Activated CD4-positive, CD25-positive, alpha-beta regulatory T cell treated with anti-CD3 and anti-CD28 coated beads, Interleukin-2, amount 50 U/mL, for 16 hours (primary cell): ENCODE data around the gene BRD3.

Experiments used
- DNase-seq: peaks from one replicate; pipeline ENCODE4 v3.0.0-alpha.2; 2020; ENCODE audit warnings: low read depth, low spot score

BRD3 gene

DNA sequence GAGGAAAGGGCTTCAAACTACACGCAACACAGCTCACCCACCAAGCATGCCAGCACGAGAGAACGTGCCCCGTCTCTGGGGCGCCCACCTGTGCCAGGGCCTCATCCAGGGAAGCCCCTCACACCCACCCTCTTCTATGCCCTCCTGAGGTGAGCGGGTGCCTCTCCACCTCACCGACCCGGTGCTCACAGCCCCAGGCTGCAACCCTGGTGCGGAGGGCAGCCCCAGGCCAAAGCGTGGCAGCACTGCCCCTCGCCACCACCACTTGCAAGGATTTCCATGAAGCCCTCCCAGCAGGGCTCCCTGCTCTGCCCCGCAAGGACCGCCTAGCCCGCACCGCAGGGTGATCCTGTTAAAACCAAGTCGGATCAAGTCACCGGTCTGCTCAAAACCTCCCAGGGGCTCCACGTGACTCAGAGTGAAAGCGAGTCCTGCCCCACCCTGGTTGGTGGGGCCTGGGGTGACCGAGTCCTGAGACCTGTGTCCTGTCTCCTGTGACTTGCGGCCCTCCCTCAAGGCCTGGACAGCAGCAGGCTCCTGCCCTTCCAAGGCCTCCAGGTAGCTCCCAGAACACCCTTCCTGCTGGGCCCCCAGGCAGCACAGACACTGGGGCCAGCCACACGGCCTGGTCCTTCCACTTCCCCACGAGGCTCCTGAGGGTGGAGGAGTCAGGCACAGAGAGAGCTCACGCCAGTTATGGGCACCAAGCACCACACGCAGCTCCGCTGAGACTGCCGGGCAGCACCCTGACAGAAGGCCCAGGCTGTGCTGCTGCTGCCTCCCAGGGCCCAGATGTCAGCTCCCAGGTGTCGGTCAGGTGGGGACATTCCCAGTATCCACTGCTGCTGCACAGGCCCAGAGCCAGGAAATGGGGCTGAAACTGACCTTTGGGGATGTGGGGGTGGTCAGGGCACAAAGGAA lies 12.7 kb downstream of the BRD3 start:
- DNase-seq, result no peak

DNA sequence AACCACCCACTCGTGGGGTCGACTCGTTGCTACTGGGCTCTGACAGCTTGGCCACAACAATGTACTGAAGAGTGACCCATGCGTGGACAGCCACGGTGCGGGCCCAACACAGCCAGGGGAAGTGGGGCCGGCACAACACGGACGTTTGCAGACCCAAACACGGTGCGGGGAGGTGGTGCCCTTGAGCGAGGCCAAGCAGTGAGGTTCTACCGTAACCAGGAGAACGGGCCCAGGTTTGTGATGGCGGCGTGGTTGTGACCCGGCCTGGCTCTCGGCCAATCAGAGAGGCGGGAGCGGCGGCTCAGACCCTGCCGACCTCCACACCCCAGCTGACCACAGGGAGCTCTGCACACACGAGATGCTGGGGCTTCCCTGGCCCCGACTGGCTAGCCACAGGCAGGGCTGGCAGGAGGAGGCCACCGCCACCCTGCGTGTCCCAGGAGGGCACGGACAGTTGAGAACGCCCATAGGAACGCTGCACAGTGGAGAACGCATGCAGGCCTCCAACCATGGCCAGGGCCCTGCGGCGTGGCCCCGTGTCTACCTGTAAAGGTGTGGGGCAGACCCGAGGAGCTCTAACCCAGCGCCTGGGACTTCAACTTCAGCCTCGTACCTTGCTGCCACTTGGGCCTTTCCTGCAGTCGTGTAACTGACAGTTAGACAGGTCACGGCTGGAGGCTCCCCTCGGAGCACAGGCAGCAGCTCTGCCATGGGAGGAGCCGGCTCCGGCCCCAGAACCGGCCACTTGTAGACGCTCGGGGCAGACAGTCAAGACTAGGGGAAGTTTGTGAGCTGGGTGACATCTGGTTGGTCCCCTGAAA lies 13.7 kb downstream of the BRD3 start:
- DNase-seq, result no peak

DNA sequence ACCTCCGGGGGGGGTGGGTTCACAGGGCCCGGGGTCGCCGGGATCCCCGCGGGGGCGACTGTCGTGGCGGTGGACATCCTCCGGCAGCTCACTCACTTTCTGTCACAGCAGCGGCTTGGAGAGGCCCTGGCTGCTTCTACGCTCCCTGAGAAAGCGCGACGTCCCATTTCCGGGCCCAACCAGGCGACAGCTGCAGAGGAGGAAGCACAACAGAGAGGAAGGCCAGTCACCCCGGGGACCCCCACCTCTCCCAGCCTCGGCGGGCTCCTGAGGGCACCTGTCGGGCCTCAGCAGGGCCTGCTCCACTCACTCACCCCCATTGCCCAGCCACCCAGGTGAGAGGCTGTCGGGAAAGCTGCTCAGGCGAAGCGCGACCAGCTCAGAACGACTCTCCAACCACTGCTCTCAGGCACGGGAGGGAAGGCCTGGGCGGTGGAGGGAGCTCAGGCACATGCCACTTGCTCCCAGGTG lies 14.4 kb downstream of the BRD3 start:
- no peak for DNase-seq

DNA sequence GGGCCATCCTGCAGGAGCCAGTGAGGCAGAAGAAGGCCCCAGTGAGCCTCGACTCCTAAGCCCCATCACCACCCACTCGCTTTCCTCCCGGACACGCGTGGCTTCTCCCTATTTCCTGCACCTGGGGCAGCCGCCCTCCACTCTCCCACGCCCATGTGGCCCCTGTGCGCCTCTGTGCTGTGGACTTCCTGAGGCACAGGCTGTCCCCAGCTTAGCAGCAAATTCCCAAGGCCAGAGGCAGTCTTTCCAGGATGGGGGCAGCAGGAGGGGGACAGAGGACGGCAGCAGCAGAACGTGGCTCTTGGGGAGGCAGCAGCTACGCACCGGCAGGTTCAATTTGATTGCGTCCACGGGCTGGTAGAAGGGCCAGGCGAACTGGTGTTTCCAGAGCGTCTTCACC lies 14.9 kb downstream of the BRD3 start:
- no peak for DNase-seq

DNA sequence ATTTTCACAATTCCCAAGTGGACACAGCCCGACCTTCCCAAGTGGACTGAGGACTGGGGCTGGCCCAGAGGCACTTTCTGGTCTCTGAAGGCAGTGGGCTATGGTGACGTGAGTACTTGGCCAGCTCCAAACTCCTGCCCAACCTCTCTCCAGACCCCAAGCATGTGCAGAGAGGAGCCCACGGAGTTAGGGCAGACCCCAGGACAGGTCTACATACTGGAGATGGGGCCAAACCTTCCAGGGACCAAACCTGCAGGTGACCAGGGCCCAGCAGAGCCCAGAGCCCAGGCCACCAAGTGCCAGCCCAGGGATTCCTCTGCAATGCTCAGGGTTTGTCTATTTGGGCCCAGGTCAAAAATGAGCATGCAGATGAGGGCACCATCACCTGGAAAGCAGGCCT lies 15.3 kb downstream of the BRD3 start:
- DNase-seq, result no peak

DNA sequence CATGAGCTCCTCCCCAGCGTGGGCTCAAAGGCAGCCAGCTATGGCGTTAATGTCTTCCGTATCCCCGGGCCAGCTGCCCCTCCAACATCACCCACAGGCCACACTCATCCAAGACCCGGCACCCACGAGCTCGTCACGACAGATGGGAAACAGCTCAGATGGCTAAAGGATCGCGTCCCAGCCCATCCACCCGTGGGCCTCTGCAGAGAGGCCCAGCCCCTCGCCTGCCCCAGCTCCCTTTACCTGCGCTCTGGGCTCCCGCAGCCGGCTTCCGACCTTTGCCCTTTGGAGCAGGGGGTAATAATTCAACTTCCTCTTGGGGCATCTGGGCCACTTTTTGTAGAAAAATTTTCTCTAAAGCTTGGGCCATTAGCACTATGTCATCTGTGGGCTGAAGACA lies 16.5 kb downstream of the BRD3 start:
- DNase-seq, result no peak

DNA sequence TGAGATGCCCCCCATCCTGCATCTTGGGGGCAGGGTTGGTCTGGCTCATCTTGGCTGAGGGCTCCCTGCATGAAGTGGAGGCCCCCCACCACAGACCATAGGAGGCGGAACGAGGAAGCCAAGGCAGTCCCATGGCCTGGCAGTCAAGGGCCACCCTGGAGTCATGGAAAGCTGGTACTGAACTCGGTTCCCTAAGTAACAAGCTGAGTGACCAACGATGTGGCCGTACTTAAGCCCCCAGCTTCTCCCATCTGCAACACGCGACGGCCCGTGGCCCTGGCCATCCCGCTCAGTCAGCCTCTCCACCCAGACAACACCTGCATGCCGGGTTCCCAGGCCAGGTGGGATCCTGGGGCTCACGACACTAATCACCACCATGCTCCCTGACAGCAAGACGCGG lies 17.1 kb downstream of the BRD3 start:
- no peak for DNase-seq

DNA sequence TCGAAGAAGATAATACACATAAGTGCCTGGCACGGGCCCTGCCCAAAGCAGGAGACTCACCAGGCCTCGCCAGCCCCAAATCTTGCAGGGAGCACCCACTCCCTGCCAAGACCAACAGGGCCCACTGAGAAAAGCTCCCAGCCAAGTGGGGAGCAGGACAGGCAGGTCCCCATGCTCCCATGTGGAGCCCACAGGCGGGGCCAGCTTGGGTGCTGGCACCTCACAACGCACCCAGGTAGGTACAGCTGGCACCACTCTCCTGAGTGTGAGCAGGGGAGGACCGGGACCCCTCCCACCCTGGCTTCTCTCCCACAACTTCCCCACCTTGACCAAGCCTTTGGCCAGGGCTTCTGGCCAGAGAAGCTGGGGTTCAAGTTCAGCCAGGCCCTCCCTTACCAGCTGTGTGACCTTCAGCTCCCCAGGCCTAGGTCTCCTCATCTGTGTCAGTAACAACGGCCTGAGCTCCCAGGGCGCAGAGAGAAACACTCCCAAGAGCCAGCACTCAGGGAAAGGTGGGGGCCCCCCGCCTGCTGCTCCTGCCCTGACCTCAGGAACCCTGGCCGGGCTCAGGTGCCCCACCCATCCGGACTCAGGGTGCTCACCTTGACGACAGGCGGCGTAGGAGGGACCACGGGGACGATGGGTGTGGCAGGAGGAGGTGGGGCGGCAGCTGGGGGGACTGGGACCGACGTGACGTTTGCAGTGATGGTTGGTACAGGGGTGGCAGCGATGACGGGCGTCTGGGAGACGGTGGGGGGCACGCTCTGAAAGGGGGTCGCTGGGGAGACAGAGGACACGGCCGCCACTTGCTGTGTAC lies 17.8 kb downstream of the BRD3 start:
- DNase-seq, result no peak

DNA sequence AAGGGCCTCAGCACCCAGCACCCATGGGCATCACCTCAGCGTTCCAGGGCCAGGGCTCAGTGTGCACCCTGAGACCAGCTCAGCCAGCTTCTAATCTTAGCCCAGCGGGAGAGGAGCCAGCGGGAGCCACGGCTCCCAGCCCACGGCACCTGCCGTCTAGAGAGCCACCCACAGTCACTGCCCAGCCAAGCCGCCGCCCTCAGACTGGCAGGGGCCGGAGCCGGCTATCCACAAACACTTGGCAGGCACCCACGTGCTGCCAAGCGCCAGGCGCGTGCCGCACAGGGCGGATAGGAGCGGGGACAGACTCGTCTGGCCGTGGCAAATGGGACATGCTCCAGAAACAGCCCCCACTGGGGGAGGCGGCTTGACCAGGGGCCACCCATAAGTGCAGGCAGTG lies 18.6 kb downstream of the BRD3 start:
- DNase-seq, result no peak

DNA sequence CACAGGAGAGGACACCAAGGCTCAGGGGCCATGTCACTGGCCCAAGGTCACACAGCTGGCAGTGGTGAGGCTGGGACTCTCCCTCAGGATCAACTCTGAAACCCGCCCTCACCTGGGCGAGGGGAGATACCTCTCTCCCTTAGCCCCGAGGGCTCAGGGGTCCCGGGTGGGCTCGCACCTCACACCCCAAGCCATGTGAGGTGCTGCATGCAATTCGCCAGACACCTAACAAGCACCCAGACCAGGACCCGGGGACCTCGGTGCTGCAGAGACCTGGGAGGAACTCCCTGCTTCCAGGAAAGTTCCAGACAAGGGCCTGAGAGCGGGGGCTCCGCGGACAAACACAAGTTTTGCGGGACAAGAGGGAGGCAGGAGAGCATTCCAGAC lies 19.3 kb downstream of the BRD3 start:
- no peak for DNase-seq

DNA sequence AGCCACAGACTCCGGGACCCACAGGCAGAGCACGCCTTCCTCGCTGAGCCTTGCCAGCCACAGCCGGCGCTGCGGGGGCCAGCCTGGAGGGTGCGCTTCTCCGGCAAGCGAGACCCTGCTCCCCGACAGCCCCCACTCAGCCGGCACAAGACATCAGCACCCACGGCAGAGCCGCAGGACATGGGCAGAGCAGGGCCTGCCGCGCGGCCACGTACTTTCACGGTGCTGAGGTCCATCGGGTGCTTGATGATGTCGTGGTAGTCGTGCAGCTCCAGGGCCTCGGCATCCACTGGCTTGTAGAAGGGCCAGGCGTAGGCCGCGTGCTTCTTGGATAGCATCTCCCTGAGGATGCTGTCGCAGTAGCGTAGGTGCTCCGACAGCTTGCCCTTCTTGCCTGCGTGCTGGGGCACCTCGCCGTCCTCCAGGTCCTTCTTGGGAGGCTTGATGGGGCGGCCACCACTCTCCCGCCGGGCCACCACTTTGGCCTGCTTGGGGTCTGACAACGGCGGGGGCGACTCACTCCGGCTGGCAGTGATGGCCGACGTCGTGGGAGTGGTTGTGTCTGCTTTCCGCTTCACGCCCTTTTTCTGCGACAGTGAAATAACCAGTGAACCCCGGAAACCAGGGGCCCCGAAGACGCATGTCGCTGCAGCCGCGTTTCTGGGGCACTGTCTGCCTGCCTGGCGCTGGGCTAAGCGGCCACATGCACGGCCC lies 19.8 kb downstream of the BRD3 start:
- DNase-seq, result no peak

DNA sequence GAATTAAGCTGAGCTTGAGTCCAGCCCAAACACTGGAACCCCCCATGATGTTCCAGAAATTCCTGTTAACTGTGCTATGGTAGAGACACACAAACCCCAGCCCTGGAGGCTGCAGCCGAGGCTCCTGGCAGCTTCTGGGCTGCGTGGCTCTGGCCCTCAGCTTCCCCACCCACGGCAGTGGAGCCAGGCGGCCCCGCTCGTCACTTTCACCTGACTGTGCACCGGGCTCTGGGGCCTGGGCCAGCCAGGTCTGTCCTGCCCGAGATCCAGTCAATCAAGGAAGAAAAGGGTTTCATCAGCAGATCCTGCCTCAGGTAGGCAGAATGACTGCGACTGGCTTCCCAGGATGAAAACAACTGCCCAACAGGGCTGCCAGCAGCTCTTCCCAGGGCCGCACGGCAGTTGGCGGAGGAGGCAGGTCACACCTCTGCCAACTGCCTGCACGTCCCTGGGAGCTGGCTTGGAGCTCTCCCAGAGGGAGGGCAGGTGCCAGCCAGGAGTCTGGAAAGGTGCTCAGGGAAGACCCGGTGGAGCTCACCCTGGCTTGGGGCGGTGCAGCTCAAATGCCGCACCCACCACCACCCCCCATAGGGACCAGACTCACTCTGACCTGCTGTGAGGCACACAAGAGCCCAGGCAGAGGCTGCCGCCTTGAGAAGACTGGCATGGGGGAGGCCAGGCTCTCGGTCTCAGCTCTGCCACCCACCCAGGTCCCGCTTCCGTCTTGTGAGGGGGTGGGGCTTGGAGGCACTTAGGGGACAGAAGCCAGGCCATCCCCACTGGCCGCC lies 20.7 kb downstream of the BRD3 start:
- DNase-seq, result no peak

DNA sequence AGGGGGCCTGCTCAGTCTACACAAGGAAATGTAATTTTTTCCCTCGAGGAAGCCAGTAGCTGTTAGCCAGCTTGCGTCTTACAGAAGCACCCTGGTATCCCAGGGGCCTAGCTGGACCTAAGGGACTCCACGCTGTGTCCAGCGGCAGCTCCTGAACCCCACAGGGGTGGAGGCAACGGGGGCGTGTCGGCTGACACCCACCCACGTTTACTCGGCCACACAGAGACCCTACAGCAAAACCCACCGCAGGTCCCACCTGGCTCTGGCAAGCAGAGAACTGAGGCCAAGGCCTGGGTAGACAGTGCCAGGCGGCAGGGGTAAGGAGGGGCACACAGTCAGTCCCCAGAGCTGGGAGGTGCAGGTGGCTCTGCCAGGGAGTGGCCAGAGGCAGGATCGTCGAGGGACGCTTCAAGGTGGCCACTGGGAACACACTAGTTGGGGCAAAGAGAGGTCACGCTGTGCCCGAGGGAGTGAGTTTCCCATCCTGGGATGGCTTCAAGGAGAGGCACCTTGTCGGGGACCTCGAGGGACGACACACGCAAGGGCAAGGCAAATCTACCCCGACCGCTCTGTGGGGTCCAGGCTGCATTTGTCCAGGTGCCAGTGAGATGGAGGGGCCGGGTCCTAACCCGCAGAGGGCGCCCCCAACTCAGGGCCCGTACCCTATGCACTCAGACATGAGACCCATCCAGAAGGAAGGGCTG lies 21.8 kb downstream of the BRD3 start:
- no peak for DNase-seq

DNA sequence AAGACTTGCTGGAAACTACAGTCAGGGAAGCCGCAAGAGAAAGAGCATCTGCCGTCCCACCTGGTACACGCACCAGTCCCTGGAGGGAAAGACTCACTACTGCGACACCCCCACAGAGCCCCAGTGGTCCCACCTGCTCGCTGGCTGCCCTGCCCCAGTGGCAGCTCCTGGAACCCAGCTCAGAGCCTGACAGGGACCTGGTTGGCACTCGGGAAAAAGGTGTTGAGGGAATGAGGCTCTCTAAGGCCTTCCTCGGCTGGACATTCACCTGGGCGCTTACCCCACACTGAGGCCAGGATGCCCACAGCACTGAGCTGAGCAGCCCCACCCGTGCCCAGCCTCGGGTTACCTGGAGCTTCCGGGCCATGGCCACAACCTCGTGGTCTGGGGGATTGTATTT lies 22.9 kb downstream of the BRD3 start:
- no peak for DNase-seq

DNA sequence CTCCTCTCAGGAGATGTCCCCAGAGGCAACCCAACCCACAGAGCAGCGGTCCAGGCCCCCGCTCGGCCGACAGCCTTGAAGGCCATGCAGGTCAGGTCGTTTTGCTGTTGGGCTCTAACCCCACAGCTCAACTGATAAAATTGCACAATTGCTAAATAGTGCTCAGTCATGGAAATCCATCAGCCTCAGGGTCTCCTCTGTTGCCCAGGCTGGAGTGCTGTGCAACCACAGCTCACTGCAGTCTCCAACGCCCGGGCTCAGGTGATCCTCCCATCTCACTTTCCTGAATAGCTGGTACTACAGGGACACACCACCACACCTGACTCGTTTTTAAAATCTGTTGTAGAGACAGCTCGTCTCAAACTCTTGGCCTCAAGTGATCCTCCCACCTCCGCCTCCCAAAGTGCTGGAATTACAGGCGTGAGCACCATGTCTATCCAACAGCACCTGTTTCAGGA lies 24.3 kb downstream of the BRD3 start:
- DNase-seq, result no peak

DNA sequence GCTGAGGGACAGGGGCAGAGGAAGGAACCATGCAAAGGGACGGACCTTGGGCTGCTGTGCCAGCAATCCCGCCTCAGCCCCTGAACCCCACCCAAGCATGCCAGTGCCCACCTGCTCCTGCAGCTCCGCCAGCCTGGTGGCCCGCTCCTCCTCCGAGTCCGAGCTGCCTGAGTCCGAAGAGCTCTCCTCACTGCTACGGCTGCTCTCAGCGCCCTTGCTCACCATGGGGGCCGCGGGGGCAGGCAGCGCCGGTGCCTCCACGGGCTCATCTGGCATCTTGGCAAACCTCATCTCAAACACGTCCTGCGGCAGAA lies 26.2 kb downstream of the BRD3 start:
- no peak for DNase-seq

DNA sequence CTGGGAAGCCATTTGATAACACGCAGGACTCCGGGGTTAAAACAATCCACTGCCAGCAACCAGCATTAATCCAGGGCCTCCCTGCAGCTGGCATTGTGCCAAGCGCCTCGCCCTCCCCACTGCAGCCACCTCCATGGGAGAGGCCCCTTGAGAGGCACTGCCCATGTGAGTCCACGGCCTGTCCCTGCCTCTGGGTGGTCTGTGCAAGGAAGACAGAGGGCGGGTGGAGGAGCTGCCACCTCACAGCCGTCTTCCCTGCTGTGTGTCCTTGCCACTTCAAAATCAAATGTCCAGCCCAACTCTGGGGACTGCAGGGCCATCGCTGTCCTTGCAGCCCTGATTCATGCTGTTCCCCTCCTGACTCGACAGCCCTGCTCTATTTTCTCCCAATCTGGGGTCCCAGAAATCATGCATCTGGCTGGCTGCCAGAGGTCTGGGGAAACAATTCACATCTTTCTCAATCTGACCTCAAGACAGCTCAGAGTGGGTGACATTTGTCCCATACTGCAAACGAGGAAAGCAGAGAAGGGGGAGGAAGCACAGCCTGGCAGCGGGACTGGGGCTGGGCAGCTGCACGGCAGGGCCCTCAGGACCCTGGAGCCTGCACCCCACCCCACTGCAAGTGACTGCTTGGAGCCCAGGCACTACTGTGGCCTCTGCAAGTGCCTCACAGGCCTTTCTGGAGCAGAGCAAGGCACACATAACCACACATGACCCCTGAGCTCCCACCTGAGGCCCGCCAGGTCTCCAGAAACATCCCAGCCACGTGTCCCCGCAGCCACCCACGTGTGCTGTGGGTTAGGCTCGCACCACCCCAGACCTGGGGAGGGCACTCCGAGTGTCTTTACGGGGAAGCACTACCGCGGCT lies 26.8 kb downstream of the BRD3 start:
- DNase-seq, result no peak

DNA sequence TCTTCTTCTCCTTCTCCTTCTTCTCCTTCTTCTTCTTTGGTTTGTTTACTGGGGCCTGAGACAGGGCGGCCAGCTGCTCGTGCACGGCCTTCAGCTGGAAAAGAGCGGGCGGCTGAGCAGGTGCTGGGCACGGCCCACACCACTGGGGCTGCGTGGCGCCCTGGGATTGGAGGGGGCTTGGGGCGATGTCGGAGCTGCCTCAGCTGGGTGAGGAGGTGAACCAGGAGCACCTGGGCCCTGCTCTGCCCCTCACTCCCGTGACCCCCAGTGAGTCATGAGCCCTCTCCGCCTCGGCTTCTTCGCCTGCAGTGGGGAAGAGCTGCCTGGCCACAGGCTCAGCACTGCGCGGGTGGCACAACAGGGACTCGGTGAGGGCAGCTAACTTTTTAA lies 27.7 kb downstream of the BRD3 start:
- DNase-seq, result no peak
